Measurements from ENCODE around the gene FBXL19. TPM values are rescaled to one million over a fixed set of nuclear protein-coding genes. Genes with fewer than 3 reads are reported as not detected.
A peak's percentile ranks its signal among the peaks of the same experiment; 100 is the strongest.

Gene FBXL19
- polyA plus RNA-seq, 1 donor (not counting 4 experiments of a cell fraction or from before 2014, with no cell fraction given): 10.2 TPM

DNA sequence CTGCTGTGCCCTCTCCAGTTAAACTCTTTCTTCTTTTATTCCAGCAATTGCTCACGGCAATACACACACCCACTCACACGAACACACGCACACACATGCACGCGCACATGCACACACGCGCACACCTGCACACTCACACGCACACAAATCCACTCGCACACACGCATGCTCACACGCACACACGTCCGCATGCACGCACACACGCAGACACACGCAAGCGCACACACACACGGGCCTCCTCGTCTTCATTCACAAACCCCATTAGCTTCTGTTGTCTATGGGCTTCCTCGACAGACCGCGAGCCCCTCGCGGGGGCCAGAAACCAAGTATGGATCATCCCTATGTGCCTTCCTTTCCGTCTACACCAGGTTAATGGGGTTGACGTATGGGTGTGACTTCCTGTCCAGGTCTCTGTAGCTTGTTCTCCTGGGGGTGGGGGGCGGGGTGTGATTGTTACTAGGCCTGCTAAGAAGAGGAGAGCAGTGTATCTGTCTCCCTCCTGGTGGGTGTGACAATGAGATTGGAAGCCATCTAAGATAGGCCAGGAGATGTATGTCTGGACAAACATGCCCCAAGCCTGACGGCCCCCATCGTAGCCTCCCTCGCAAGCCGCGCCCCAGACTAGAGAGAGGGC lies 27.6 kb upstream of the FBXL19 start:
- Histone ChIP-seq H3K27me3 (ENCODE audit: control insufficient read depth, extremely low read depth, insufficient read depth, low read length) (no peaks in the 10 kb centered on the region), H4K20me1 (ENCODE audit: control insufficient read depth, extremely low read depth, insufficient read depth, low read length) (no peaks in the 10 kb centered on the region), H3K27ac (ENCODE audit: control insufficient read depth, insufficient read depth, low read length) (peak overlapping the region; percentile 93), H3K4me3 (ENCODE audit: control insufficient read depth in 2 of 3, extremely low read depth in 1 of 3, insufficient read depth in 2 of 3, low read depth in 1 of 3, low read length in 3 of 3) (peak overlapping the region; percentile 49 to 81 (median 77)), H3K4me2 (ENCODE audit: control insufficient read depth, extremely low read depth, insufficient read depth, low read depth, low read length) (peak overlapping the region; percentile 89), H2AFZ (ENCODE audit: control insufficient read depth, low read length) (peak overlapping the region; percentile 45), H3K9me1 (ENCODE audit: control insufficient read depth, extremely low read depth, insufficient read depth, low read length) (peaks cover 2% of the 10 kb centered on the region), H3K4me1 (ENCODE audit: control insufficient read depth, extremely low read depth, insufficient read depth, low read length) (peaks cover 35% of the 10 kb centered on the region), H3K79me2 (ENCODE audit: control insufficient read depth, insufficient read depth, low read length) (peaks cover 10% of the 10 kb centered on the region), H3K36me3 (ENCODE audit: control insufficient read depth in 2 of 2, extremely low read depth in 1 of 2, insufficient read depth in 2 of 2, low read length in 2 of 2) (peaks cover 6 to 8% of the 10 kb centered on the region in 2 experiments), H3K9me3 (ENCODE audit: control insufficient read depth, low read depth, low read length) (no peaks in the 10 kb centered on the region), H3K9ac (ENCODE audit: control insufficient read depth, extremely low read depth, insufficient read depth, low read length) (peak overlapping the region; percentile 88)
- peak; percentile 41 for DNase-seq (ENCODE audit: low read depth, low spot score)
- TF ChIP-seq, protein P1, sequence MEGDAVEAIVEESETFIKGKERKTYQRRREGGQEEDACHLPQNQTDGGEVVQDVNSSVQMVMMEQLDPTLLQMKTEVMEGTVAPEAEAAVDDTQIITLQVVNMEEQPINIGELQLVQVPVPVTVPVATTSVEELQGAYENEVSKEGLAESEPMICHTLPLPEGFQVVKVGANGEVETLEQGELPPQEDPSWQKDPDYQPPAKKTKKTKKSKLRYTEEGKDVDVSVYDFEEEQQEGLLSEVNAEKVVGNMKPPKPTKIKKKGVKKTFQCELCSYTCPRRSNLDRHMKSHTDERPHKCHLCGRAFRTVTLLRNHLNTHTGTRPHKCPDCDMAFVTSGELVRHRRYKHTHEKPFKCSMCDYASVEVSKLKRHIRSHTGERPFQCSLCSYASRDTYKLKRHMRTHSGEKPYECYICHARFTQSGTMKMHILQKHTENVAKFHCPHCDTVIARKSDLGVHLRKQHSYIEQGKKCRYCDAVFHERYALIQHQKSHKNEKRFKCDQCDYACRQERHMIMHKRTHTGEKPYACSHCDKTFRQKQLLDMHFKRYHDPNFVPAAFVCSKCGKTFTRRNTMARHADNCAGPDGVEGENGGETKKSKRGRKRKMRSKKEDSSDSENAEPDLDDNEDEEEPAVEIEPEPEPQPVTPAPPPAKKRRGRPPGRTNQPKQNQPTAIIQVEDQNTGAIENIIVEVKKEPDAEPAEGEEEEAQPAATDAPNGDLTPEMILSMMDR (optimal IDR thresholded peaks at IDR 0.05 in 1 of 3, IDR thresholded peaks at IDR 0.05 in 1 of 3, conservative IDR thresholded peaks at IDR 0.05 in 1 of 3; ENCODE audit: extremely low read depth in 1 of 3, insufficient read depth in 2 of 3, low read length in 3 of 3): no peak
- TF ChIP-seq EZH2 (IDR thresholded peaks at IDR 0.05; ENCODE audit: low read length): no peak
- dilution Hi-C loops (cut with MboI; ENCODE audit: extremely low pct_ligation_motif_present, low sequenced_read_pairs): loop anchor here (25.0 kb wide), 1 partner anchor 108 kb away; the partner anchor contains the start of gene ZNF629
- FAIRE-seq: peak; percentile 57

DNA sequence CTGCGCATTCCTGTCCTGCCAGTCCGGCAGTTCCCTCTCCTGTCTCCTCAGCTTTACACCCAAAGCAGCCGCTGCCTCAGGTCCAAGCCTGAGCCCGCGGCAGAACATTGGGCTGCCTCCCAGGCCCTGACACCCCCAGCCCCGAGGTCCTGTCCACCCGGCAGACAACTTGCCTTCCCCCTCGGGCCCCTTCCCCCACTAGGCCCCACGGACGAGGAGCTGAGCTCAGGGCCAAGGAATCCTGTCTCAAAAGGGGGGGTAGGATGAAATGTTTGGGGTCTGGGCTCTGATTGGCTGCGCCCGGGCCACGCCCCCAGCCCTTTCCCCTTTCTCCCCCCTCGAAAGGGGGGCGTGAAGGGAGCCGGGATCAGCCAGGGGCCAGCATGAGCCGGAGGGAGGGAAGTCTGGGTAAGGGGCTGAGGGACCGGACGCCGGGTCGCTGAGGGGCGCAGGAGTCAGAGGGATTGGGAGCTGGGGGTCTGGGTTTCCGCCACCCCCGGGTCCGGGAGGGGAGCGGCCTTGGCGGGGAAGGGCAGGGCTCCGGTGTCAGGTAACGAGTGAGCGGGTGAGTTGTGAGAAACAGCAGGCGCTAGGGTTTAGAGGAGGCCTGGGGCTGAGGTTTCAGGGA lies 27.0 kb upstream of the FBXL19 start, which contains the start of gene CTF1:
TSS of gene CTF1 (plus strand) at position 354 of the 628 bp plus-strand sequence. CDS start at position 384, 30 bp downstream.
- no peaks in the 10 kb centered on the region for H3K27me3 ChIP-seq (ENCODE audit: control insufficient read depth, extremely low read depth, insufficient read depth, low read length)
- TF ChIP-seq, protein P1 (optimal IDR thresholded peaks at IDR 0.05 in 1 of 3, IDR thresholded peaks at IDR 0.05 in 1 of 3, conservative IDR thresholded peaks at IDR 0.05 in 1 of 3; ENCODE audit: extremely low read depth in 1 of 3, insufficient read depth in 2 of 3, low read length in 3 of 3): no peak
- no peak for TF ChIP-seq EZH2 (IDR thresholded peaks at IDR 0.05; ENCODE audit: low read length)
- peaks cover 6% of the 10 kb centered on the region in 2 experiments for H3K36me3 ChIP-seq (ENCODE audit: control insufficient read depth in 2 of 2, extremely low read depth in 1 of 2, insufficient read depth in 2 of 2, low read length in 2 of 2)
- H3K9ac ChIP-seq (ENCODE audit: control insufficient read depth, extremely low read depth, insufficient read depth, low read length): peak within 1 kb of the TSS; percentile 88
- peaks cover 10% of the 10 kb centered on the region for H3K79me2 ChIP-seq (ENCODE audit: control insufficient read depth, insufficient read depth, low read length)
- H3K9me1 ChIP-seq (ENCODE audit: control insufficient read depth, extremely low read depth, insufficient read depth, low read length): peaks cover 2% of the 10 kb centered on the region
- H3K27ac ChIP-seq (ENCODE audit: control insufficient read depth, insufficient read depth, low read length): peak within 1 kb of the TSS; percentile 93
- H4K20me1 ChIP-seq (ENCODE audit: control insufficient read depth, extremely low read depth, insufficient read depth, low read length): no peaks in the 10 kb centered on the region
- dilution Hi-C loops (cut with MboI; ENCODE audit: extremely low pct_ligation_motif_present, low sequenced_read_pairs): loop anchor here (25.0 kb wide), 1 partner anchor 109 kb away; the partner anchor contains the start of gene ZNF629
- H2AFZ ChIP-seq (ENCODE audit: control insufficient read depth, low read length): peak within 1 kb of the TSS; percentile 59
- FAIRE-seq: no peak
- H3K4me3 ChIP-seq (ENCODE audit: control insufficient read depth in 2 of 3, extremely low read depth in 1 of 3, insufficient read depth in 2 of 3, low read depth in 1 of 3, low read length in 3 of 3): peak within 1 kb of the TSS; percentile 49 to 81 (median 77)
- peak; percentile 72 for DNase-seq (ENCODE audit: low read depth, low spot score)
- H3K9me3 ChIP-seq (ENCODE audit: control insufficient read depth, low read depth, low read length): no peaks in the 10 kb centered on the region
- H3K4me1 ChIP-seq (ENCODE audit: control insufficient read depth, extremely low read depth, insufficient read depth, low read length): peaks cover 35% of the 10 kb centered on the region
- peak within 1 kb of the TSS; percentile 89 for H3K4me2 ChIP-seq (ENCODE audit: control insufficient read depth, extremely low read depth, insufficient read depth, low read depth, low read length)
